Stimulated activated CD8-positive, alpha-beta memory T cell treated with anti-CD3 and anti-CD28 coated beads, Interleukin-15, amount 100 ng/mL, for 24 hours (primary cell): Measurements from ENCODE around the gene CGB1.
A peak's percentile ranks its signal among the peaks of the same experiment; 100 is the strongest.

ENCODE experiments used
- DNase-seq: peaks from one replicate; pipeline ENCODE4 v3.0.0-alpha.2; 2020; ENCODE audit warnings: low read depth

Gene CGB1

GRCh38 chr19:48993175-48994034 is 43.3 kb downstream of the CGB1 start, which contains the start of the genes GYS1 and RUVBL2:
GYS1 (minus strand) TSS chr19:48993309; CDS start chr19:48993112, 197 bp downstream.
RUVBL2 (plus strand) TSS chr19:48993887; CDS start chr19:48993912, 25 bp downstream.
- DNase-seq: peak; percentile 95

DNA sequence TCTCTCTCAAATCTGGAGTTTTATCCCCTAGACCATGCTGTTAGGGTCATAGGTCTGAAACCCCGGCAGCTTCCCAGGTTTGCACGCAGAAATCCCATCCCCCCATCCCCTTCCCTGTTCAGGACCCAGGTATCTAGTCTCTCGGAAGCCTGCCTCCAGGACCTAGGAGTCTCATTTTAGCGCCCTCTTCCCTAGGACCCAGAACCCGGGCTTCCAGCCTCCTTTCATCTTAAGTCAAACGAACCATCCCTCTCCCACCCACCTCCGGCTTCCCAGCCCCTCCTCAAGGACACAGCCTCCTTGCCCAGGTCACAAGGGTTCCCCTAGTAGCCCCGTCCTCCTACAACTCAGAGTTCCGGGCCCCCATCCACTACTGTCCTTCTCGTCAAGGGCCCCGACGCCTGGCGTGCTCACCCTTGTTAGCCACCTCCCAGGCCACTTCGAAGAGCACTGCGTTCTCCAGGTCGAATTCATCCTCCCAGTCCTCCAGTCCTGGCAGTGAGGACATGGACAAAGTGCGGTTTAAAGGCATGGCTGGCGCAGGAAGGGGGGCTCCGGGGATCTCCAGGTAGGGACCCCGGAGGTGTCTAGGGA is 44.0 kb downstream of the CGB1 start:
- DNase-seq: no peak

DNA sequence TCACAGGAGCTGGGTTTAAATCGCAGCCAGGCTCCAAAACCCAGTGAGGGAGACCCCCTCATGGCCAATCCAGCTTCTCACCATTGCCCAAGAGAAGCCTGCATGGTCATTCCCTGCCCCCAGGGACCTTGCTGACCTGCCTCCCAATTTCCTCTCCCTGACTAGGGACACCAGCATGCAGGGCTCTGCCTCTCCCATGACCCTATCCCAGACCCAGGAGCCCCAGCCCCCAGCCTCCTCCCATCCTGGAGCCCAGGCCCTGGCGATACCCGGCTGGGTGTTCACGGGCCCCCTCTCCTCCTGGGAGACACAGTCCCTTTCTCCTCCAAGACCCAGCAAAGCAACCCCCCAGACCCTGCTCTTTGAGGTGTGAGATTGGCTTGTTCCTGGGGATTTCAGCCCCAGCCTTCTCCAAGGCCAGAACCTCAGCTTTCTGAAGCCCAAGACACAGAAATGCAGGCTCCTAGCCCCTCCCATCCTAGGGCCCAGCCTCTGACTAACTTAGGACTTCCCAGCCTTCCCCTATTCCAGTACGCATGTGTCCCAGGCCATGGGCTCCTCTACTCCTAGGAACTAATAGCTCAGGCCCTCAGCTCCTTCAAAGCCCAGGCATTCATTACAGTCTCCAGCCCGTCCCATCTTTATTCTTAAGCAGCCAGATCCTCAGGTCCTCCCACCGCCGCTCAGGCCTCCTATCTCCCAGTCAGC is 44.7 kb downstream of the CGB1 start:
- DNase-seq: no peak

DNA sequence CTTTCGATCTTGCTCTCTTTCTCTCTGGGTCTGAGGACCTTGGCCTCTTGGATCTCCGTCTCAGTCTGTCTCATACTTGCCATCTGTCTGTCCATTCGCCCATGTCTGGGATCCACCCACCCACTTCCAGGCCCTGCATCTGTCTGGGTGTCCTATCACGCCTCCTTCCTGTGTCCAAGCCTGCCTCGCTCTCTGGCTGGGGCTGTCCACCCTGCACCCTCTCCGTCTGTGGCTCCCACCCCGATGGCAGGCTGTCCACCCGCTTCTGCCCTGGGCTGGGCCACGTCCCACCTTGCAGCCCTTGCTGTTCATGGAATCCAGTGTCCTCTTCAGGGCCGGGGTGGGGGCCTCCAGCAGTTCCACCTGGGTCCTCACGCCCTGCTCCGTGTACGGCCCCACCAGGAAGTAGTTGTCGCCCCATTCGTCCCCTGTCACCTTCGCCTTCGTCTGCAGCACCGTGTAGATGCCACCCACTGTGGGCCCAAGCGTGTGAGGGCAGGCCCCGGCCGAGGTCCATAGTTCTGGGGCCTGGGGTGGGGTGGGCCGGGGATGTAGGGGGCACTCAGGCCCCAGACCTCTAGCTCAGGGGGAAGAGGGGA is 45.6 kb downstream of the CGB1 start:
- DNase-seq: no peak

DNA sequence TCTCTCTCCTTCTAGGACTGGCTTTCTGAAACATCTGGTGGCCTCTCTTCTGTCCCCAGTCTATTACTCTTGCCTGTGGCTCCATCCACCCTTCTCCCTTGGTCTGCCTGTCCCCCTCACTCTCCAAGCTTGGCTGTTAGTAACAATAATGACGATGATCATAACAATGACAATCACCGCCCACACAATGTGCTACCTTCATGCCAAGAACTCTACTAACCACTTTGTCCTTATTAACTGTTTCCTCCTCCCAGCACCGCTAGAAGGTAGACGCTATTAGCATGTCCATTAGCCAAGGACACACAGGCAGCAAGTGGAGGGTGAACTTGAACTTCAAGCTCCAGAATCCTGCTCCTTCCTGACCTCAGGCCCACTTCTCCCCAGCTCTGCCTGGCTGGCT is 46.3 kb downstream of the CGB1 start:
- DNase-seq: no peak

GRCh38 chr19:48989701-48990291 is 46.9 kb downstream of the CGB1 start:
- DNase-seq: no peak

DNA sequence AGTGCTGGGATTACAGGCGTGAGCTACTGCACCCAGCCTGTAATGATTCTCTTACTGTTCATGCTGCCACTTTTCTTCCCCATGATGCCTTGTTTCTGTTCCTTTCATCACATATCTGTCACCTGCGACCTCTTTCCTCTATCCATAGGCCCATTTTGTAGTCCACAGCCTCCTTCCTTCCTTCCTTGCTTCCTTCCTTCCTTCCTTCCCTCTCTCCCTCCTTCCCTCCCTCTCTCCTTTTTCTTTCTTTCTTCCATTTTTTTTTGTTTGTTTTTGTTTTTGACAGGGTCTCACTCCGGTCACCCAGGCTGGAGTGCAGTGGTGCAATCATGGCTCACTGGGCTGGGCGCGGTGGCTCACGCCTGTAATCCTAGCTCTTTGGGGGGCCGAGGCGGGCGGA is 47.8 kb downstream of the CGB1 start:
- DNase-seq: no peak

DNA sequence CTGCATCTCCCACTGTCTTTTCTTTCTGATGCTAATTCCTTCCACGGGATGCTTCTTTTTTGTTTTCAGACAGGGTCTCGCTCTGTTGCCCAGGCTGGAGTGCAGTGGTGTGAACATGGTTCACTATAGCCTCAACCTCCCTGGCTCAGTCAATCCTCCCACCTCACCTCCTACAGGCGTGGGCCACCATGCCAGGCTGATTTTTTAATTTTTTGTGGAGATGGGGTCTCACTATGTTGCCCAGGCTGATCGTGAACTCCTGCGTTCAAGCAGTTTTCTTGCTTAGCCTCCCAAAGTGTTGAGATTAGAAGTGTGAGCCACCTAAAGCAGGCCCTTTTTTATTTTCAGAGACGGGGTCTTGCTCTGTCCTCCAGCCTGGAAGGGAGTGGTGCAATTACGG is 48.4 kb downstream of the CGB1 start:
- DNase-seq: no peak

- no peak for DNase-seq
Observed at GRCh38 chr19:48987323-48987722, 49.4 kb downstream of the CGB1 start.

GRCh38 chr19:48986211-48986610 is 50.5 kb downstream of the CGB1 start:
- DNase-seq: no peak

GRCh38 chr19:48985711-48986110 is 51.0 kb downstream of the CGB1 start:
- no peak for DNase-seq
